Endodermal cell (in vitro differentiated cells): ENCODE results near the gene ANKZF1. TPM values are rescaled to one million over a fixed set of nuclear protein-coding genes. Genes with fewer than 3 reads are reported as not detected.

Experiments used
- DNase-seq: peaks from one replicate; pipeline ENCODE4 v3.0.0-alpha.2; 2017
- H3K27ac ChIP-seq: 2 replicates; pipeline ENCODE4 v1.5.1; 2013; ENCODE audit warnings: mild to moderate bottlenecking, low read depth, low read length, moderate library complexity
- H3K27me3 ChIP-seq: 2 replicates; pipeline ENCODE4 v1.6.1; 2013; ENCODE audit warnings: mild to moderate bottlenecking, low read length, moderate library complexity; ENCODE audit not compliant: insufficient read depth, control insufficient read depth, poor library complexity, severe bottlenecking
- H3K36me3 ChIP-seq: 2 replicates; pipeline ENCODE4 v1.7.0; 2013; ENCODE audit warnings: mild to moderate bottlenecking, low read length, moderate library complexity; ENCODE audit not compliant: control insufficient read depth, insufficient read depth
- H3K4me1 ChIP-seq: one replicate; pipeline ENCODE4 v1.7.0; 2013; ENCODE audit warnings: low read length; ENCODE audit not compliant: control insufficient read depth, insufficient read depth
- H3K4me3 ChIP-seq: 2 replicates; pipeline ENCODE4 v1.5.1; 2013; ENCODE audit warnings: mild to moderate bottlenecking, low read length, moderate library complexity
- H3K9ac ChIP-seq: 2 replicates; pipeline ENCODE4 v1.6.1; 2013; ENCODE audit warnings: mild to moderate bottlenecking, low read length, moderate library complexity; ENCODE audit not compliant: poor library complexity, severe bottlenecking; ENCODE audit errors: extremely low read depth
- H3K9me3 ChIP-seq: 2 replicates; pipeline ENCODE4 v1.6.1; 2013; ENCODE audit warnings: mild to moderate bottlenecking, low read length, moderate library complexity; ENCODE audit not compliant: control insufficient read depth
- H3K27ac Mint-ChIP-seq: 2 replicates; pipeline ENCODE4 v1.8.0; 2020; ENCODE audit warnings: mixed read lengths
- H3K27me3 Mint-ChIP-seq: 2 replicates; pipeline ENCODE4 v1.8.0; 2021; ENCODE audit warnings: mild to moderate bottlenecking, mixed read lengths; ENCODE audit not compliant: insufficient read depth
- H3K36me3 Mint-ChIP-seq: 2 replicates; pipeline ENCODE4 v1.8.0; 2020; ENCODE audit warnings: low read depth, mixed read lengths
- H3K4me1 Mint-ChIP-seq: 2 replicates; pipeline ENCODE4 v1.8.0; 2020; ENCODE audit warnings: mixed read lengths
- H3K4me3 Mint-ChIP-seq: 2 replicates; pipeline ENCODE4 v1.8.0; 2020; ENCODE audit warnings: mild to moderate bottlenecking, moderate library complexity, mixed read lengths
- H3K9me3 Mint-ChIP-seq: 2 replicates; pipeline ENCODE4 v1.8.0; 2020; ENCODE audit warnings: mild to moderate bottlenecking, mixed read lengths
- whole genome bisulfite sequencing, 2 experiments: methylation state at CpG; one replicate each; pipeline versions ENCODE4 v1.1.5 to v1.1.7; 2013; ENCODE audit warnings: missing lambda C conversion rate in 2 of 2, mixed read lengths in 1 of 2; ENCODE audit not compliant: insufficient coverage in 1 of 2, insufficient read length in 1 of 2; 5-methylcytosine and 5-hydroxymethylcytosine counted together
- total RNA-seq, 2 donors: library from RNA; stranded (reverse); fragmentation: NEBNext Ultra II Directional in 1 of 2; extraction: Animal tissue kit (Norgen Biotek cat#: 25700) in 1 of 2; gene quantifications; 2 replicates in 1 of 2; 3 replicates in 1 of 2; pipeline ENCODE4 v1.2.1, GENCODE V29; 2021
- TF ChIP-seq, protein P1 (sequence below): fragments of 200-600 bp; sonication (generic); conservative IDR thresholded peaks from 2 replicates; pipeline ENCODE4 v1.5.0; 2021; ENCODE audit warnings: antibody characterized with exemption, mild to moderate bottlenecking

Gene ANKZF1
- total RNA-seq, 2 donors from 2014 or later = 50.9 to 56.3 TPM

GRCh38 chr2:219268294-219268693, 38.7 kb downstream of the ANKZF1 start:
- H3K9me3 ChIP-seq = no peaks in the 10 kb centered on the region
- Mint-ChIP-seq H3K36me3 (no peaks in the 10 kb centered on the region), H3K27ac (no peak overlapping the region), H3K9me3 (no peaks in the 10 kb centered on the region), H3K4me1 (no peaks in the 10 kb centered on the region), H3K27me3 (peaks cover 31% of the 10 kb centered on the region), H3K4me3 (no peak overlapping the region)
- no peak overlapping the region for H3K27ac ChIP-seq
- DNase-seq = no peak
- no peak overlapping the region for H3K9ac ChIP-seq
- H3K27me3 ChIP-seq = peaks cover 7% of the 10 kb centered on the region
- H3K36me3 ChIP-seq = no peaks in the 10 kb centered on the region
- 82 to 94% methylated on average over 2 of the region's 2 CpGs for WGBS, 2 experiments
- TF ChIP-seq, protein P1, sequence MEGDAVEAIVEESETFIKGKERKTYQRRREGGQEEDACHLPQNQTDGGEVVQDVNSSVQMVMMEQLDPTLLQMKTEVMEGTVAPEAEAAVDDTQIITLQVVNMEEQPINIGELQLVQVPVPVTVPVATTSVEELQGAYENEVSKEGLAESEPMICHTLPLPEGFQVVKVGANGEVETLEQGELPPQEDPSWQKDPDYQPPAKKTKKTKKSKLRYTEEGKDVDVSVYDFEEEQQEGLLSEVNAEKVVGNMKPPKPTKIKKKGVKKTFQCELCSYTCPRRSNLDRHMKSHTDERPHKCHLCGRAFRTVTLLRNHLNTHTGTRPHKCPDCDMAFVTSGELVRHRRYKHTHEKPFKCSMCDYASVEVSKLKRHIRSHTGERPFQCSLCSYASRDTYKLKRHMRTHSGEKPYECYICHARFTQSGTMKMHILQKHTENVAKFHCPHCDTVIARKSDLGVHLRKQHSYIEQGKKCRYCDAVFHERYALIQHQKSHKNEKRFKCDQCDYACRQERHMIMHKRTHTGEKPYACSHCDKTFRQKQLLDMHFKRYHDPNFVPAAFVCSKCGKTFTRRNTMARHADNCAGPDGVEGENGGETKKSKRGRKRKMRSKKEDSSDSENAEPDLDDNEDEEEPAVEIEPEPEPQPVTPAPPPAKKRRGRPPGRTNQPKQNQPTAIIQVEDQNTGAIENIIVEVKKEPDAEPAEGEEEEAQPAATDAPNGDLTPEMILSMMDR = no peak
- no peaks in the 10 kb centered on the region for H3K4me1 ChIP-seq
- H3K4me3 ChIP-seq = no peak overlapping the region

GRCh38 chr2:219269362-219270054, 39.9 kb downstream of the ANKZF1 start:
- Mint-ChIP-seq H3K36me3 (no peaks in the 10 kb centered on the region), H3K27ac (no peak overlapping the region), H3K27me3 (peaks cover 31% of the 10 kb centered on the region), H3K9me3 (no peaks in the 10 kb centered on the region), H3K4me1 (peaks cover 3% of the 10 kb centered on the region), H3K4me3 (no peak overlapping the region)
- no peak for DNase-seq
- Histone ChIP-seq H3K9me3 (no peaks in the 10 kb centered on the region), H3K27ac (no peak overlapping the region), H3K4me1 (peaks cover 4% of the 10 kb centered on the region), H3K36me3 (no peaks in the 10 kb centered on the region), H3K27me3 (peaks cover 7% of the 10 kb centered on the region), H3K4me3 (no peak overlapping the region), H3K9ac (no peak overlapping the region)
- TF ChIP-seq, protein P1 = no peak
- WGBS, 2 experiments = 89% methylated on average over 7 to 8 of the region's 8 CpGs

- TF ChIP-seq, protein P1 = no peak
- Histone ChIP-seq H3K27ac (no peak overlapping the region), H3K4me3 (no peak overlapping the region), H3K36me3 (no peaks in the 10 kb centered on the region), H3K4me1 (peaks cover 7% of the 10 kb centered on the region), H3K27me3 (peaks cover 7% of the 10 kb centered on the region), H3K9ac (no peak overlapping the region), H3K9me3 (no peaks in the 10 kb centered on the region)
- Mint-ChIP-seq H3K27me3 (peaks cover 31% of the 10 kb centered on the region), H3K36me3 (no peaks in the 10 kb centered on the region), H3K4me1 (peaks cover 7% of the 10 kb centered on the region), H3K9me3 (no peaks in the 10 kb centered on the region), H3K4me3 (no peak overlapping the region), H3K27ac (no peak overlapping the region)
- 88 to 100% methylated on average over 1 to 5 of the region's 5 CpGs for WGBS, 2 experiments
- no peak for DNase-seq
These were observed 40.4 kb downstream of the ANKZF1 start for GRCh38 chr2:219270055-219270372.
